Endometrium (tissue), 2 donors: Measurements from ENCODE around the gene TMEM186.
A peak's percentile ranks its signal among the peaks of the same experiment; 100 is the strongest.
"Not testable (repeated sequence)": the region's sequence is repeated elsewhere in the genome, so short reads cannot be mapped to it uniquely, and the experiment has no call there.

Source experiments
- FAIRE-seq: peaks from 2 replicates; lab custom pipeline; 2012; peaks lifted over from hg19 to GRCh38; lab: Jason Lieb, UNC
- donor health status: control.
- donor health status: control.

Gene TMEM186

GRCh38 chr16:8797364-8798173, at the start of gene TMEM186, which contains the start of gene PMM2:
TMEM186 (minus strand) TSS chr16:8797639; CDS start chr16:8797614, 25 bp downstream.
PMM2 (plus strand) TSS chr16:8797839; CDS start chr16:8797883, 44 bp downstream.
- peak; percentile 74 for FAIRE-seq

DNA sequence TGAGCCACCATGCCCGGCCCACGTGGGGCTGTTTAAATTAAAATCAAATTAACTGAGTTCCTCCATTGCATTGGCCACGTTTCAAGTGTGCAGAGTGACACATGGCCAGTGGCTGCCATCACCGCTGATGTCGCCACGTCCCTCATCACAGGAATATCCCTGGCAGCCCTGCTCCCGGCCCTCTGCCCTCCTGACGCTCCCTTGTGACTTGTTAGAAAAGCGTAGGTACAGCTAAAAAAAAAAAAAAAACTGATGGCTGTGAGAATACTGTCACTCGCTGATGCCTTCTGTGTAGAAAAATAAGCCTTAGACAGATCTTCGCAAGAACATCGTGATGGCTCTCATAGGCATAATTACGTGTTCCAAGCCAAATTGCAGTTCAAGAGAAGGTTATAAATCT, 49.7 kb upstream of the TMEM186 start:
- FAIRE-seq, result no peak

DNA sequence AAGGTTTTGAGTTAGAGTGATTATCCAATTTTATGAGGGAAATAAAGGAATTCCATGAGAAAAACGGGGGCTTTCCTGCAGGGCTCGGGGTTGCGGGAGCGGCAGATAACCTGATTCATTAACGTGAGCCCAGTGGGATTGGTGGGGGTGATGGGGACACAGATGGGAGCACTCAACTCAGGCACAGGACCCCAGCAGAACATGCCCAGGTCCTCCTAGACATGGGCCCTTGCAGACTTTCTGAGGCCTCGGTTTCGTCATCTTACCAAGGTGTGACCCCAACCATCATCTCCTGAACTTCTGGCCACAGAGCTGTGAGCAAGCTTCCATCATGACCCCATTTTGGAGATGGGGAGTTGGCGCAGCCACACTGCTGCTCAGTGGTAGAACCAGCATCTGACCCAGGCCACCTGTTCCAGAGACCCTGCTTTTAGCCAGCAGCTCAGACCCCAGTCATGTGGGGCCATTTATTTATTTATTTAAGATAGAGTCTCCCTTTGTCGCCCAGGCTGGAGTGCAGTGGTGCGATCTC, 49.0 kb upstream of the TMEM186 start:
- FAIRE-seq, result no peak

DNA sequence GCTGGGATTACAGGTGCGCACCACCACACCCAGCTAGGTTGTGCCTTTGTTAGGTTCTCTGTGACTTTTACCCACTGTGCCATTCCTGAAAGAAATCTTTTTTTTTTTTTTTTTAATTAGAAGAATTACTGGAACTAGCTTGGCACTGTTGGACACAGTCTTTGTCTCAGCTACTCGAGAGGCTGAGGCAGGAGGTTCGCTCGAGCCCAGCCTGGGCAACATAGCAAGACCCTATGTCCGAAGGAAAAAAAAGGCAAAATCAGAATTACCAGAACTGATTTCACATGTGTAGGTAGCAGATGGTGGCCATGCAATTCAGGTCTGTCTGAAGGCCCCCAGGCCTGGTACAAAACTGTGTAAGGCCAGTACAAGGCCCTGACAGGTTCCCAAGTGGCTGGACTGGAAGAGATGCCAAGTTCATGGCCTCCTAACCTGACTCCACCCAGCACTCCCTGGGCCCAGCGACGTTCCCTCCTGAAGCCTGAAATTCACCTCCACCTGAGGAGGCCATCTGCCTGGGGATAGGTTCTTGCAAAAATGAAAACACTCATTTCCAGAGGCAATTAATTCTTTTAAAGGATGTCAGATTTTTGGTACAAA, 48.4 kb upstream of the TMEM186 start:
- FAIRE-seq, result no peak

- not testable (repeated sequence) for FAIRE-seq
These were observed 45.9 kb upstream of the TMEM186 start for GRCh38 chr16:8843296-8843695.

GRCh38 chr16:8842016-8842415, 44.6 kb upstream of the TMEM186 start:
- not testable (repeated sequence) for FAIRE-seq

- not testable (repeated sequence) for FAIRE-seq
These were observed 40.2 kb upstream of the TMEM186 start for GRCh38 chr16:8837594-8837993.

DNA sequence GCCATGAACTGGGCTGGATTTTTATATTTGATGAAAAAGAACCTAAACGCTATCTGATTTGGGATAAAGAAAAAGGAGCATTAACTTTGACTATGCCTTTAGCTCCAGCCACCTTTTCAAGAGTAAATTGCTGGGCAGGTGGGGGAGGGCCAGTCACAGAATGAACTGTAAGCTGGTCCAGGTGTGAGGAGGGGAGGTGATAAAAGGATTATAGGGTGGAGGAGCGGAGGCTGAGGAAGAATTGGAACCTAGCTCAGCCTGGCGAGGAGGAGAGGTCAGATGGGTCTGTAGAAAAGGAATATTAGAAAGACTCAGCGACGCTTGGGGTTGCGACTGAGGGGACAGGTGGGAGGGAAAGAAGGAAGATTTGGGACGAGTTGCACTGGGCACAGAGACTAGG, 39.4 kb upstream of the TMEM186 start:
- FAIRE-seq, result not testable (repeated sequence)

GRCh38 chr16:8832717-8833105, 35.3 kb upstream of the TMEM186 start:
- FAIRE-seq, result no peak

DNA sequence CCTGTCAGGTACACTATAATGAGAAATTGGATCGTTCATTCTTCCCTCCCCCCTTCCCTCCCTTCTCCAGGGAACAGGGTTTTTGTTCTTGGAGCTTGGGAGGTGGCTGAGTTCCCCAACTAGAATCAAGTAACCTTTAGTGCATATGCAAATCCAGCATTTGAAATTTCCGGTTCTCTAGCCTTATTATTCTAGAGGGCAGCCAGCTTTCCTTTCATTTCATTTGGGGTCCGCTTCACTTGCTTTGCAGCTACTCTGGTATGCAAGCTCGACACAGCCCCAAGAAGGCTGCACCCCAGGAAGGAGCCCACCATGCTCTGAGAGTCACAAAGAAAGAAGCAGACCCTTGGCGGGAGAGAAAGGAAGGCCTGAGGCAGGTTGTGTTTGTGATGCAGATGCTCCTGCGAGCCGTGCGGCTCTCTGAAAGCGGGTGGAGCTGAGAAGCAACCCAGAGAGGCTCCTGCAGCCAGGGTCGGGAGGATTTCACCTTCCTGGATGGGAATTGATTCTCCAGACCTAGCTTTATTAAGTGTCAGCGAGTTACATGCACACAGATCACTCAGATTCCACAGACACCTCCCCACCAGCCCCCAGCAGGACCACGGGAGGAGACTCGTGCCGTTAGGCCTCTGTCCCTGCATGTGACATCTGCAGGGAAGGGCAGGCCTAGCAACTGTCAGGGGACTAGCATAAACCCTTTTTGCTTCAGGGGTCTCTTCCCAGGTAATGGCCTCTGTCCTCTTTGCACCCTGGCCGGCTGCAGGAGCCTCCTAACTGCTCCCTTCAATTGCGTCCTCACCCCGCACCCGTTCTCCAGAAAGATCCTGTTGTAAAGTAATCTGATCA, 34.7 kb upstream of the TMEM186 start:
- FAIRE-seq, result no peak

GRCh38 chr16:8831450-8831849, 34.0 kb upstream of the TMEM186 start:
- FAIRE-seq, result no peak

GRCh38 chr16:8828541-8829165, 31.2 kb upstream of the TMEM186 start:
- no peak for FAIRE-seq

- no peak for FAIRE-seq
These were observed 28.9 kb upstream of the TMEM186 start for GRCh38 chr16:8826278-8826879.

GRCh38 chr16:8822403-8822802, 25.0 kb upstream of the TMEM186 start:
- no peak for FAIRE-seq

- no peak for FAIRE-seq
These were observed 22.1 kb upstream of the TMEM186 start for GRCh38 chr16:8819411-8820034.

GRCh38 chr16:8818504-8819270, 21.2 kb upstream of the TMEM186 start:
- FAIRE-seq, result no peak

DNA sequence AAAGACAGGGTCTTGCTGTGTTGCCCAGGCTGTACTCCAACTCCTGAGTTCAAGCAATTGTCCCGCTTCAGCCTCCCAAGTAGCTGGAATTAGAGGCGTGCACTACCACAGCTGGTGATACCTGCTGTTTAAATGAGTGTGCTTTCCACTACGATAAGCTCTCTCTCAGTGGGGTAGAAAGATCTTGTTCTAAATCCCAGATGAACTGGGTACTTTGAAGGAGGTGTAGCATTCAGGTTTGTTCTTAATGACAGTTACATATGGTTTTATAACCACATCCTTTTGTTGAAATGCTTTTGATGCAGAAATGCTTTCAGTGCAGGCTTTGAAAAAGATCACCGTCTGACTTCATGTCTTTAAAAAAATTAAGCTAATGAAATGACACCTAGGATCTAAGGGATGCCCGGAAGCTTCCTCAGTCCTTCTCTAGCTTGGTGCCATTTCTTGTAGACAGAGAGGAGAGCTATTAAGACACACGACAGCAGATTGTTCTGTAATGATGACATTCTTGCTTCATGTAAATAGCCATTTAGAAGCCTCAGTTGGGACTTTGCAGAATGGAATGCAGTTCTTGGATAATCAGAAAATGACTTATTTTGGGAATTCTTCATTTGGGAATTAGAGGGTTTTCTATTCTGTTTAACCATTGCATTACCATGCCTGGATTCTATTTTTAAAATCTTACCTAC, 19.7 kb upstream of the TMEM186 start:
- FAIRE-seq, result no peak

- FAIRE-seq, result no peak
These were observed 16.8 kb upstream of the TMEM186 start for GRCh38 chr16:8814095-8814806.
